HG03442 (cell line): ENCODE results near the gene SFMBT2.

Source experiments
- ATAC-seq: cut with Tn5 transposase; IDR thresholded peaks from one replicate; pipeline ENCODE4 v1.9.1; 2021; ENCODE audit warnings: mild to moderate bottlenecking, moderate library complexity; ENCODE audit not compliant: unreplicated experiment

The SFMBT2 gene

GRCh38 chr10:7275761-7276440, 134.9 kb downstream of the SFMBT2 start:
- no peak for ATAC-seq

- no peak for ATAC-seq
Observed at GRCh38 chr10:7274293-7274692, 136.5 kb downstream of the SFMBT2 start.

DNA sequence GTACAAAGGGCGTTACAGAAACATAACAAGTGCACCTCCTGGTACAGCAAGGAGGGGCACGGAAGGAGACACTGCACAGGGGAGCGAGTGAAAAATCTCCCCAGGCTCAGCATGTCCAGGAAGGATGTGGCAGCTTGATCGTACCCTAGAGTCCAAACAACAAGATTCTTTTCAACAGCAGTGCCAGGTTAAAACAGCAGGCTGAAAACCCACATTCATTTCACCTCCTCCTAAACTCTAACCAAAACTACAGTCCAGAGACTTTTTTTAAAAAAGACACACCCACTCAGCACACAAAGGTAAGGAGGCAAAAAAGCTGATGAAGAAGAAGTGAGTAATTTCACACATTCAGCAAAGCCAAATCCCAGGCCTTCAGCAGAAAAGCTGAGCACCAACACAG, 138.8 kb downstream of the SFMBT2 start:
- ATAC-seq, result no peak

DNA sequence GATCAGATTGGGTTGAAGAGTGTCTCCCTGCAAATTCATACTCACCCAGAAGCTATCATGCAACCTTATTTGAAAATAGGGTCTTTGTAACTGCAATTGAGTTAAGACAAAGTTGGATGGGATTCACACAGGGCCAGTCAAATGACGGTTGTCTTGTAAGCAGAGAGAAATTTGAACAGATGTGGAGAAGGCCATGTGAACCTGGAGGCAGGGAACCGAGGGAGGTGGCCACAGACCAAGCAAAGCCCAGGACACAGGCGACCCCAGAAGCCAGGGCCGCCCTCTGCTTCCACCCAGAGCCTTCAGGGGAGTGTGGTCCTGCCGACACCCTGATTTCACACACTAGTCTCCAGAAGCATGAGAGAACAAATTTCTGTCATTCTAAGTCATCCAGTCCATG, 140.8 kb downstream of the SFMBT2 start:
- ATAC-seq, result no peak

DNA sequence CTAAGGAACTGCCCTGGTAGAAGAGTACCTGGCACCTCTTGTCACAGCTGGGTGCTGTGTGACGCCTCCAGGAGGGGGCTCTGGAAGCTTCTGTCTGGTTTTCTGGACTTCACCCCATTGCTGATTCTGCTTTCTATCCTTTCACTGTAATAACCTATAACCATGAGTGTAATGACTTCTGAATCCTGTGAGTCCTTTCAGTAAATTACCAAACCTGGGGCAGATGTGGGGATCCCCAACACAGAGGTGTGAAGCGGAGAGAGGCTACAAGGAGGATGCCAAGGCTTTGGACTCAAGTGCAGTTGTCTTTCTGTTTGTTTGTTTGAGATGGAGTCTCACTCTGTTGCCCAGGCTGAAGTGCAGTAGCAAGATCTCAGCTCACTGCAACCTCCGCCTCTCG, 143.7 kb downstream of the SFMBT2 start:
- no peak for ATAC-seq

DNA sequence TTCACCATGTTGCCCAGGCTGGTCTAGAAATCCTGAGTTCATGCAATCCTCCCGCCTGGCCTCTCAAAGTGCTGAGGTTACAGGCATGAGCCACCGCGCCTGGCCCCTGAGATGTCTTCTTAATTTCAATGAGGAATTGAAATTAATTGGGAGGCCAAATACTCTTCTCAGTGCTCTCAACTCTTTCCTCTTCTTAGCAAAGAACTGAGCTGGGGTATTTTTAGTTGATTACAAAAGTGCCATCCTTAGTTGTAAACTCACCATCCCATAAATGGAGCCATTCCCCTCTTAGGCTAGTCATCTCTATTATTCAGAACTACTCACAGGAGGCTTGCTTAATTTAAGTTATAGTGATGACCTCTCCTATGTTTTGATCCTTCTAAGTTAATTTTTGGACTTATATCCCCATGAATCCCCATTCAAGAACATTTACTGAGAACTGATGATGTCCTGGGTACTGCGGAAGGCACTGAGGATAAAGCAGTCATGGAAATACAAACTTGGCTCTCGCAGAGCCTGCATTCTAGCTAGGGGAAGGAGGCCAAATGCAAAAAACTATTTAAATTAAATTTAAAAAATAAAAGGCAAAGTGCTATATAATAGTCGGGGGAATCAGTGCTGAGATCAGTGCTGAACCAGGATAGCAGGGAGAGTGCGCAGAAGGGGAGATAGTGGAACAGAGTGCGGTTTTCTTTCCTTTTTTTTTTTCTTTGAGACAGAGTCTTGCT, 145.3 kb downstream of the SFMBT2 start:
- no peak for ATAC-seq

DNA sequence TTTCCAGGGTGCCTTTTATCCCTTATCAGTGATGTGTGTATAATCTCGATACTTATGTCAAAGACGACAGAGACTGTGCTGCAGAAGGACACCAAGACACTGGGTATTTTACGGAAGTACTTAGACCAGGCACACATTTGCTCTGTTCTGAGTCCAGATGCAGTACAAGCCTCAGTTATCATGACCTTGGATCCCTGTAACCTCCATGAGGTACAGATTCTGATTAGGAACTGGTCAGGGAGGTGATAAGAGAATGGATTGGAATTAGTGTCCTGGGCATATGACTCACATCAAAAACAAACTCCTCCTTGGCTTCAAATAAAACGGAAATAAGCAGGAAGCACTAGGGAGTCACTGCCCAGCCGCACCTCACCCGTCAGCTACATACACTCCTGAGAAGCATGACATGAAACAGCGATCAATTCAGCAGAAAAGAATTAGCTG, 146.5 kb downstream of the SFMBT2 start:
- no peak for ATAC-seq

DNA sequence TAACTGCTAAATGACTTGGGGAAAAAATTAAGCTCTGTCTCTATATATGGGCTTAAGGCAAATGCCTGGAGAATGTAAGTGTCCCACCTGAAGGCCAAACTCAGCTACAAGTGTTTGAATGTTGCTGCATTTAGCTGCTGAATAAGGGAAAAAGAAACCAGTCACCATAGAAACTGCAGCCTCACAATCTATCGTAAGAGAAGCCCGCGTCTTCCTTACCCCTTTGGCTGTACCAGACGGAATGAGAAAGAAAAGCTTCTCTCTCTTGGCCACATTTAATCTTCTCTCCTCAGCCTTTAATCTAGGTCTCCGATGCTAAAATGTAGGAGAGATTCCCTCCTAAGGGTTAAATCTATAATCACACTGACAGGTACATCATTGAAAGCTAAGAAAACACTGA, 147.2 kb downstream of the SFMBT2 start:
- no peak for ATAC-seq

DNA sequence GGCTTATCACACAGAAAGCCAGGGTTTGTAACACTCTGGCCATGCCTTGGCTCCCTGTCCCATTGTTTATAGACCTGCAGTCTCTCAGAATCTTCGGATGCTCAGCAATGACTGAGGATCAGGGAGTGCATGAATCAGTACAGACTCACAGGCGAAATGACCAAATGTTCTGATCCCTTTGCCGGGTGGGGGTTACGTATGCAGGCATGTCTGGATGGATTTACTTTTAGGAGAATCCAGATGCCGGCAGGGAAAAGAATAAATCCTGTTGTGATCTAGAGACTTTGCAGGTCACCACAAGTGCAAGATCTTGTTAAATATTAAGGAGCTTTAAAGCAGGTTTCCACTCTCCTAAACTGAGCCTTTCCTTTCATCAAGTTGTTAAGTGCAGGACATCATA, 149.5 kb downstream of the SFMBT2 start:
- ATAC-seq, result no peak

GRCh38 chr10:7260912-7261311, 149.9 kb downstream of the SFMBT2 start:
- ATAC-seq, result no peak

DNA sequence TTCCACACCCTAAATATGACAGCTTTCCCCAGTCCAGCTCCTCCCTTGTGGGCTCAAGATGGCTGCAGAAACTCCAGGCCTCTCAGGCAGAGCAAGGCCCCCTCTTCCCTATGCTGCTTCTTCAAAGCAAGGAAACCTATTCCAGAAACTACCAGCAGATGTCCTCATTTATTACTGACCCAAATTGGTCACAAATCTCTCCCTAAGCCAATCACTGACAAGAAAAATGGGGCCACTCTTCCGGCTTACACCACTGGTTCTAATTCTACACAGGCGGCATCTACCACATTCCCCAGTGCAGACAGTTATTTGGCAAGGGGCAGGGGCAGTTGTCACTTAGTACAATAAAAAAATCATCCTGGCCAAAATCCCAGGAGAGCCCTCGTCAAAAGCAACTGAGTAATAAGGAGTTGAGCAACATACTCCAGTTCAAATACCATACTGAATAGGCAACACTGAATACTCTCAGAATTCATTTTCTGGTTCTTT, 150.4 kb downstream of the SFMBT2 start:
- ATAC-seq, result peak; percentile 69

DNA sequence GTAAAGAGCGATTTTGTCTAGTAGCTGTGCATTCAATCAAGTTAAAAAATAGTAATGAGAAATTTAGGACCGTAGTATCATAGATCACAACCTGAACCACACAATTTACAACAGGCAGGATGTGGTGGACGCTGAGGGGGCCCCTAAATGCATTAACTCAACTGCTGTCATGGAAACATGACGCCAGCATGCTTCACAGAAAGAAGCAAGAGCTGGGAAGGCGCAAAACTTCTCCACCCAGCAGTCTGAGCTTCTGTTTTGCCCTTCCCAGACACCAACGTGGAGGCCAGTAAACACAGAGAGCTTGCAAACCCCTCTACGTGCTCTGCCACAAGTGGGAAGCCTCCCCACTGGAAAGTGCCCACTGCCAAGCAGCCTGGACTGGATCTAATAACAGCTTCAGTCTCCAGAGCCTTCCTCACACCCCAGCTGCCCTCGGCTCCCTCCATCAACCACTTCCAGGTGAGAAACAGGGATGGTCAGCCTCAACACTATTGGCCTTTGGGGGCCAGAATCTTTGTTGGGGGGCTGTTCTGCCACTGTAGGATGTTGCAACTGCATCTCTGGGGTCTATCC, 151.8 kb downstream of the SFMBT2 start:
- peak; percentile 73 for ATAC-seq

DNA sequence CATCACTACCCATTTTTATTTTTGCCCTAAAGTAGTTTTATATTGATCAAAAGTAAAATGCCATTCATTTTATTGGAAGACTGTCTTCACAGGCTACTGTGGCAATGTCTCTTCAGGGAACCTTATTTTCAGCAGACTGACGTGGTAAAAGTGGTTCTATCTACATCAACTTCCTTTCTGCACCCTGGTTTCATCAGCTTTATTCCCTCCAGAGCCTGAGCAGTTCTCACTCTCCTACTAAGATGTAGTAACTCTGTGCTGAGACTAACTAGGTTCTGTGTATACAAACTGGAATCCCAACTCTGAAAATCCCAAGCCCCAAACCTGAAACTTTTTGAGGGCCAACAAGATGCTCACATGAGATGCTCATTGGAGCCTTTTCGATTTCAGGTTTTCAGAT, 155.3 kb downstream of the SFMBT2 start:
- ATAC-seq, result no peak

- no peak for ATAC-seq
Observed at GRCh38 chr10:7251696-7252465, 159.0 kb downstream of the SFMBT2 start.

DNA sequence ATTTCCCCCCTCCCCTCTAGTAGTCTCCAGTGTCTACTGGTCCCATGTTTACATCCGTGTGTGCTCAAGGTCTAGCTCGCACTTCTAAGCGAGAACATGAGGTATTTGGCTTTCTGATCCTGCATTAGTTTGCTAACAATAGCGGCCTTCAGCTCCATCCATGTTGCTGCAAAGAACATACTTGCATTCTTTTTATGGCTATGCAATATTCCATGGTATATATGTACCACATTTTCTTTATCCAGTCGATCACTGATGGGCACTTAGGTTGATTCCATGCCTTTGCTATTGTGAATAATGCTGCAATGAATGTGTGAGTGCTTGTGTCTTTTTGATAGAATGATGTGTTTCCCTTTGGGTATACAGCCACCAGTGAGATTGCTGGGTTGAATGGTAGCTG, 160.6 kb downstream of the SFMBT2 start:
- no peak for ATAC-seq

DNA sequence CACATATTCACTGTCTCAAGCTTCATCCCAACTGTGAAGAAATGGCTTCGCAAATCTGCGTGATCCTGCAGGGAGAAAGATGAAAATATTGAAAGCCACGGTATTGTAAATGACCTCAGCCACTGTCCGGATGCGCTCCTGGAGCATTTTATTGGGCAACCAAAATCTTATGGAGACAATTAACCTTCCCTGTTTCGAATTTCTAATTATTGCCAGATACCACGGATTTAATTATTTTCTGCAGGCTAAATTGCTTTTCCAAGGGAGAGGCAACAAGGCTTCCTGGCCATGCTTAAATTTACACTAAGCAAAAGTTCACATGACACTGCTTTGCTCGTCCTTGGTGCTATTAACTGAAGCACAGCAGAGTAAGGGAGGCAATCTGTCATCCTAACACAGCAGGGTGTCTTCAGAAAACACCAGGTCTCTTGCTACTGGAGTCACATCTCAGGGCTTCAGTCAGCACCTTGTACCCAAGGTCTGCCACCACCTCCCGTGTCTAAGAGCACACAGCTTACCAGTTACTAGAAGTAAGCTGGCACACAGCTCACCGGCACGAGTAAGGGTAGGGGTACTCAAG, 162.2 kb downstream of the SFMBT2 start:
- no peak for ATAC-seq

GRCh38 chr10:7248148-7248547, 162.7 kb downstream of the SFMBT2 start:
- ATAC-seq, result no peak

DNA sequence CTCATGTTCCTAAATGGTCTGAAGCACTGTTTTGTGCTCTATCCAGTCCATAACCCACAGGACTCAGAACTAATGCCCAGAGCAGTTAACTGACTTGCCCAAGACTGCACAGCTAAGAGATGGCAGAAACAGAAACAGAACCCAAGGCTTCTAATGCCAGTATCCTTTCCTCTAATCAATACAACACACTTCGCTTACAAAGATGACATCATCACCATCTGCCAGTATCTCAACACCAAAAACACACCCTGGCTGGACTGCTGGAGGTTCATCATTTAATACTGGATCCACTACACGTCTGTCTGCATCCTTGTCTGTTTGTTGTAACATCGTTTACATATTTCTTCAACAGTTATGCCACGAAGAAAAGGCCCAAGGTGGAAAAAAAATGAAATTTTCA, 165.3 kb downstream of the SFMBT2 start:
- no peak for ATAC-seq

DNA sequence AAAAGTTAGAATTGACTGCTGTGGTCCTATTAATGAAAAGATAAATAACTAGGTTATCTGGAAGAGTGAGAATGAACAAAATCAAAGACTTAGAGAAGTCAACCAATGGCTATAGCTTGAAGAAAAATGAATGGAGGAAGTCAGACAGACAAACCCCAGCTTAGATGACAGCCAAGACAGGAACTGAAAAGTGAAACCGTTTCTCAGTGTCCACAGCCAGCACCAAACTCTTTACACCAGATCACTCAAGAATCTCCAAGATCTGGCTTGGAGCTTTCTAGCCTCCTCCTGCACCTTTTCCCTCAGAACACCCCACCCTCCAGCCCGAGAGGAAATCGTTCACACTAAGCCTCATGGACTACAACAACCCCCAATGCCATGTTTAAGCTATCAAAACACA, 167.0 kb downstream of the SFMBT2 start:
- ATAC-seq, result peak; percentile 74

DNA sequence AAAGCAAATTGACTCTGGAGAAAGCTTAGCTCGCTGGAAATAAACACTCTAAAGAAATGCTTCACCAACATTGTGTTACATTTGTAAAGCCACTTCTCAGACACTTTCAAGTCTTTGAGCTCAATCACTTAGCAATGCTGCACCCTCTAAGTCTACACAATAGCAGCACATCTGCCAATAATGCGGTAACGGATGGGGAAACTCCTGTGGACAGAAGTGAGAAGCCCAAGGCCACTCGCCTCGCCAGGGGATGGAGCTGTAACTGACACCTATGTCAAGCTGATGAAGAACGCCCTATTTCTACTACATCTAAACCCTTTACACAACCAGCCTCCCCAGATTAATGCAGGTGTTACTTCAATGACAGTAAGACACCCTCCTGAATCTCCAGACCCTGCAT, 167.7 kb downstream of the SFMBT2 start:
- ATAC-seq, result no peak
